ENCODE data around the gene NPAS2.

The NPAS2 gene

GRCh38 chr2:100857915-100858314, 38.0 kb downstream of the NPAS2 start:
- DNase-seq, result no peak

GRCh38 chr2:100859902-100860301, 40.0 kb downstream of the NPAS2 start:
- no peak for DNase-seq

GRCh38 chr2:100861340-100861739, 41.4 kb downstream of the NPAS2 start:
- DNase-seq, result no peak

- no peak for DNase-seq
Measured at GRCh38 chr2:100862081-100862480, 42.1 kb downstream of the NPAS2 start.

- DNase-seq, result no peak
Measured at GRCh38 chr2:100865816-100866460, 46.0 kb downstream of the NPAS2 start.

- DNase-seq, result no peak
Measured at GRCh38 chr2:100868083-100868482, 48.1 kb downstream of the NPAS2 start.

- no peak for DNase-seq
Measured at GRCh38 chr2:100869120-100869519, 49.2 kb downstream of the NPAS2 start.

GRCh38 chr2:100870652-100871531, 51.0 kb downstream of the NPAS2 start:
- no peak for DNase-seq

- no peak for DNase-seq
Measured at GRCh38 chr2:100875516-100876230, 55.7 kb downstream of the NPAS2 start.

- DNase-seq, result no peak
Measured at GRCh38 chr2:100876231-100876860, 56.4 kb downstream of the NPAS2 start.

GRCh38 chr2:100877555-100877954, 57.6 kb downstream of the NPAS2 start:
- no peak for DNase-seq

GRCh38 chr2:100878000-100878791, 58.3 kb downstream of the NPAS2 start:
- DNase-seq, result no peak

GRCh38 chr2:100879296-100879695, 59.4 kb downstream of the NPAS2 start:
- DNase-seq, result no peak

GRCh38 chr2:100880036-100880435, 60.1 kb downstream of the NPAS2 start:
- DNase-seq, result no peak

- DNase-seq, result no peak
Measured at GRCh38 chr2:100880730-100881129, 60.8 kb downstream of the NPAS2 start.

GRCh38 chr2:100882645-100883613, 63.0 kb downstream of the NPAS2 start:
- no peak for DNase-seq

- no peak for DNase-seq
Measured at GRCh38 chr2:100884145-100884621, 64.2 kb downstream of the NPAS2 start.

GRCh38 chr2:100886085-100886484, 66.1 kb downstream of the NPAS2 start:
- no peak for DNase-seq

GRCh38 chr2:100887039-100887578, 67.2 kb downstream of the NPAS2 start:
- no peak for DNase-seq

- no peak for DNase-seq
Measured at GRCh38 chr2:100887713-100888495, 68.0 kb downstream of the NPAS2 start.

Data from activated T-cell treated with anti-CD3 and anti-CD28 coated beads for 4 hours (primary cell).